Mesodermal cell (in vitro differentiated cells): ENCODE results near the gene MYLIP.

ENCODE experiments used
- H3K27ac ChIP-seq: 2 replicates; pipeline ENCODE4 v1.7.0; 2013; ENCODE audit warnings: mild to moderate bottlenecking, low read depth, low read length, moderate library complexity; ENCODE audit not compliant: severe bottlenecking
- H3K36me3 ChIP-seq: 2 replicates; pipeline ENCODE4 v1.7.1; 2013; ENCODE audit warnings: mild to moderate bottlenecking, low read length, moderate library complexity; ENCODE audit not compliant: control insufficient read depth, insufficient read depth
- H3K4me1 ChIP-seq: one replicate; pipeline ENCODE4 v1.7.1; 2013; ENCODE audit warnings: mild to moderate bottlenecking, low read length; ENCODE audit not compliant: insufficient read depth, control insufficient read depth, poor library complexity, severe bottlenecking
- H3K4me3 ChIP-seq: 2 replicates; pipeline ENCODE4 v1.7.0; 2013; ENCODE audit warnings: low read length, control low read depth, mild to moderate bottlenecking; ENCODE audit not compliant: insufficient read depth, poor library complexity, severe bottlenecking; ENCODE audit errors: extremely low read depth
- H3K9me3 ChIP-seq: 2 replicates; pipeline ENCODE4 v1.7.1; 2013; ENCODE audit warnings: mild to moderate bottlenecking, low read length, moderate library complexity; ENCODE audit not compliant: control insufficient read depth
- WGBS, 2 experiments: methylation state at CpG; one replicate each; pipeline ENCODE4 v1.1.5; 2013; ENCODE audit warnings: missing lambda C conversion rate in 2 of 2; ENCODE audit not compliant: insufficient coverage in 2 of 2; 5-methylcytosine and 5-hydroxymethylcytosine counted together

Gene MYLIP

GRCh38 chr6:16090920-16091319, 38.0 kb upstream of the MYLIP start:
- Histone ChIP-seq H3K27ac (no peak overlapping the region), H3K36me3 (no peaks in the 10 kb centered on the region), H3K4me3 (no peak overlapping the region), H3K4me1 (no peaks in the 10 kb centered on the region), H3K9me3 (no peaks in the 10 kb centered on the region)
- WGBS, 2 experiments: no CpG with 5 or more reads among the region's 1 CpG

DNA sequence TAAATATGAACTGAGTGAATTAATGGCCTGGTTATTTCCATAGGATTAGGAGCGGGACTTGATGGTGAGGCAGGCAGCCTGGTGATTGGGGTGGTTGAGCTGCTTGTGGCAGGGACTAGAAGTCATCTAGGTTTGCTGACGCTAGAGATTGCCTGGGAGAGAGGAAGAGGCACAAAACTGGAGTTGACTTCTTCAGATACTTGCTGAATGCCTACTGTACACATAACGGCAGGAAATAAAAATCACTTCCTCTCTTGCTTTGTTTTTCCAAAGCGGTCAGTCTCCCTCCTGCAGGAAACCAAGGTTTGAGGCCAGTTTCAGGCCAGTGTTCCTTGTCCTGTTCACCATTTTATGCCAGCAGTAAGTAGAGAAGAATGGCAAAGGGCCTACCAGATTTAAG, 36.7 kb upstream of the MYLIP start:
- Histone ChIP-seq H3K27ac (no peak overlapping the region), H3K36me3 (no peaks in the 10 kb centered on the region), H3K9me3 (no peaks in the 10 kb centered on the region), H3K4me1 (no peaks in the 10 kb centered on the region), H3K4me3 (no peak overlapping the region)
- whole genome bisulfite sequencing, 2 experiments: 91 to 93% methylated on average over 4 of the region's 4 CpGs

GRCh38 chr6:16092990-16093389, 35.9 kb upstream of the MYLIP start:
- Histone ChIP-seq H3K4me3 (no peak overlapping the region), H3K4me1 (no peaks in the 10 kb centered on the region), H3K36me3 (no peaks in the 10 kb centered on the region), H3K27ac (no peak overlapping the region), H3K9me3 (no peaks in the 10 kb centered on the region)
- WGBS, 2 experiments: 92% methylated on average over 3 to 4 of the region's 5 CpGs

GRCh38 chr6:16095180-16095579, 33.7 kb upstream of the MYLIP start:
- Histone ChIP-seq H3K9me3 (no peaks in the 10 kb centered on the region), H3K36me3 (no peaks in the 10 kb centered on the region), H3K27ac (no peak overlapping the region), H3K4me3 (no peak overlapping the region), H3K4me1 (no peaks in the 10 kb centered on the region)
- 90 to 94% methylated on average over 4 to 5 of the region's 6 CpGs for WGBS, 2 experiments

DNA sequence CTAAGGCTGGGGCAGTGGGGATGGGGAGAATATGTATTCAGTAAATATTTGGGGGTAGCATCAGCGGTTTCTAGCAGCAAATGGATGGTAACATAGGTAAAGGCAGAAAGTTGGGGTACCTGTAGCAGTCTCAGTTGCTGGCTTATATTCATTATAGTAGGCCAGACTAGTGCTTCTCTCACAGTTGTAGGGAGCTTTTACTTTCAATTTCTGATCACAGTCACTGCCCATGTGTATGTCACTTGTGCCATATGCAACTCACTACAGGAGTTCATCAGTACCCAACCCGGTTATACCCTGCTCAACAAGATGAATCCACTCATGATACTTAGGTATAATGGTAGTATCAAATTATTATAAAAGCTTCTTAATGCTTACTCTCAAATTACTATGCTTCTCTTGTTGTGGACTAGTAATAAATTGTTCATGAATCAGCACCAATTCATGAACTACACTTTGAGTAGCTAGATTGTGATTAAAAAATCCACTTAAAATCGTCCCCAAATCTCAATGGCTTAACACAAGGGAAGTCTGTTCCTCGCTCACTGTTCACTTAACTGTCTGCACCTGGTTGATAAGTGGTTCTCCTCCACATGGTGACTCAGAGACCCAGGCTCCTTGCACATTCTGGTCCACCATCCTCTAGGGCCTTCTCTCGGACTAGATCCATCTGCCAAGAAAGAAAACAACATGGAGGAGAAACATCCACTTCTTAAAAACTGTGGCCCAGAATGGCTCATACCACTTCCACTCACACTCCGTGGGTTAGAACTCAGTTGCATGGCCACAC, 31.3 kb upstream of the MYLIP start:
- H3K9me3 ChIP-seq: no peaks in the 10 kb centered on the region
- WGBS, 2 experiments: 83 to 94% methylated on average over 2 to 4 of the region's 6 CpGs

DNA sequence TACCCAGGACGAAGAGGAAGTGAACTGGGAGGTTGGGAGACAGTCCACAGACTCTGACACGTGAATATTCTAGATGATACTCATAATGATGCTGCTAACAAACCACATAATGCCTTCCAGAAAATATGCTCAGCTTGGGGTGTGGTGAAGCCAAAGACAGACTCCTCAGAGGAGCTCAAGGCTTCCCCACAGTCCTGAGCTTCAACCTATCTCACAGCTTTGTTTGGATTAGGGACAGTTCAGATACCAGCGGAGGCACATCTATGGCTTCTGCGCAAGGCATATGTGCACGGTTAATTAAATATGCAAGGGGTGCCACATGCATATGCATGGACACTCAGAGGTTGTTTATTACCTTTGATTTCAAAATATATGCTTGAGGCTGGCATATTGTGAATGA, 30.7 kb upstream of the MYLIP start:
- Histone ChIP-seq H3K4me3 (no peak overlapping the region), H3K4me1 (no peaks in the 10 kb centered on the region), H3K9me3 (no peaks in the 10 kb centered on the region), H3K36me3 (no peaks in the 10 kb centered on the region), H3K27ac (no peak overlapping the region)
- 87 to 96% methylated on average over 3 to 4 of the region's 5 CpGs for WGBS, 2 experiments

More for the DNA sequence above, 31.3 kb upstream of the MYLIP start:
- H3K36me3 ChIP-seq: no peaks in the 10 kb centered on the region
- no peaks in the 10 kb centered on the region for H3K4me1 ChIP-seq
- H3K27ac ChIP-seq: no peak overlapping the region
- H3K4me3 ChIP-seq: no peak overlapping the region

DNA sequence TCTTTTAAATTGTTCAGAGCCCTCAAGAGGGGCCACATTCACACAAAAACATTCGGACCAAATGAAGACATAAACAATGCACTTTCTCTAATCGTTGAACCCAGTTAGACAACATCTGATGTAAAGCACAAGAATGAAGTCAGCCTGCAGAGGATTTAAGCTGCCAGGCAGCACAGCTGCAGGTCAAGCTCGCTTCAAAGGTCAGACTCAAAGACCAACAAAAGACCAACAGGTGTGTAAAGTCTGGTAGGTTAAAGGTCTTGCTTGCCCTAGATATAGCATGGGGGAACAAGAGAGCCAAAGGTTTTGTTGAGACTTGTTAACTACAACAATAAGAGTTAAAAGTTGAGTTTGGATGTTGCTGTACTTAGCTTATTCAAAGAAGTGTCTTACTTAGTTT, 26.7 kb upstream of the MYLIP start:
- Histone ChIP-seq H3K27ac (no peak overlapping the region), H3K36me3 (no peaks in the 10 kb centered on the region), H3K9me3 (no peaks in the 10 kb centered on the region), H3K4me1 (no peaks in the 10 kb centered on the region), H3K4me3 (no peak overlapping the region)
- 87 to 100% methylated on average over 2 to 3 of the region's 3 CpGs for WGBS, 2 experiments

DNA sequence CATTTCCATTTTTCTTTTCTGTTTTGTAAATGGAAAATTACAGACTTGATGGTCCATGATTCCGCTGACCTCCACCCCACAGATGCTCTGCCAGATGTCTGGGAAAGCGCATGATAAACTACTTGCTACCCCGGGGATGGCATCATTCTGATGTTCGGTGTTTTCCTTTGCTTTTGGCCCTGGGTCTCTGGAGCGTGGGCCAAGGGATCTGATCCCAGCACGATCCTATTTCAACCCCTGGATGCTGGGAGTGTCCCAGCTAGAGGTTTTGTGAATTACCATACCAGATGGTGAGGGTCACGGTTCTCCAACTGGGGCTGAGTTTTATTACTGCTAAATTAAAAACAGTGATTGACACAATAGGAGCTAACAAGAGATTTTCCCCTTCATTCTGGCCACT, 25.2 kb upstream of the MYLIP start:
- Histone ChIP-seq H3K4me1 (no peaks in the 10 kb centered on the region), H3K36me3 (no peaks in the 10 kb centered on the region), H3K9me3 (no peaks in the 10 kb centered on the region), H3K27ac (no peak overlapping the region), H3K4me3 (no peak overlapping the region)
- WGBS, 2 experiments: 86 to 93% methylated on average over 6 of the region's 7 CpGs

- Histone ChIP-seq H3K4me1 (no peaks in the 10 kb centered on the region), H3K27ac (no peak overlapping the region), H3K4me3 (no peak overlapping the region), H3K9me3 (no peaks in the 10 kb centered on the region), H3K36me3 (no peaks in the 10 kb centered on the region)
- 92 to 94% methylated on average over 10 of the region's 12 CpGs for WGBS, 2 experiments
Observed at GRCh38 chr6:16104624-16105433, 24.1 kb upstream of the MYLIP start.

DNA sequence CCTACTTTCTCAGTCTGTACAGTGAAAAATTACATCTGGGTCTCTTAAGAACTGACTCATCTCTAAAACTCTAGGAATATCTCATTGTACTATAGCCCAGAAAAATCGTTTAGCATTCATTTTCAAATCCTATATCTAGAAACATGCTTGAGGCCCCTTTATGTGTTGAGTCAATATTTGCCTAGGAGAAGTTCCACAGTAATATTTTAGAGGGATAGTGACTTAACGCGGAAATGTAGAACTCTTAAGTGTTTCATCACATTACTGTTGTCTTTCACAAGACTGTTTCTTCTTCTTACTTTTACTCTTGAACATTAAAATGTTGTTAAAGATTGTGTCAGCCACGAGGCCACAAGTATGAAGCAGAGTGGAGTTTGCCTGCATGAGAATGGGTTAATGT, 23.0 kb upstream of the MYLIP start:
- no CpG with 5 or more reads among the region's 4 CpGs for WGBS, 2 experiments
- Histone ChIP-seq H3K27ac (no peak overlapping the region), H3K4me3 (no peak overlapping the region), H3K9me3 (no peaks in the 10 kb centered on the region), H3K36me3 (no peaks in the 10 kb centered on the region), H3K4me1 (no peaks in the 10 kb centered on the region)
